ENCODE measurements around the gene SSH2.

Gene SSH2

GRCh38 chr17:29930409-29931010 is 482 bp upstream of the SSH2 start:
- peaks cover 14% of the 10 kb centered on the region for H3K4me1 ChIP-seq (ENCODE audit: control insufficient read depth, insufficient read depth, low read length)
- ChIA-PET POLR2A (interaction anchor here (0.5 to 2.6 kb wide), 32 partner anchors 9 to 636 kb away, joined by 3 to 19 read pairs (median 4); partner anchors contain the start of genes EFCAB5, NSRP1 and NUFIP2), CTCF (interaction anchor here (0.5 to 15.2 kb wide), 82 partner anchors 10 to 1086 kb away, joined by 3 to 361 read pairs (median 5); partner anchors contain the start of genes ABHD15, ANKRD13B and EFCAB5)
- peak overlapping the region; percentile 93 for H3K27ac ChIP-seq (ENCODE audit: extremely low read depth, low read depth, low read length)
- peak overlapping the region; percentile 96 for H3K4me3 ChIP-seq (ENCODE audit: low read depth, low read length)
- H3K9me3 ChIP-seq (ENCODE audit: control insufficient read depth, insufficient read depth, low read depth, low read length): no peaks in the 10 kb centered on the region
- 0 out of 2 replicates have a peak, but pooled peaks have one; percentile 45 for TF ChIP-seq YY1 (tag by site-specific recombination; IDR thresholded peaks at IDR 0.05)
- no peak for TF ChIP-seq KLF1 (tag by site-specific recombination; IDR thresholded peaks at IDR 0.05)
- TF ChIP-seq, protein P1, sequence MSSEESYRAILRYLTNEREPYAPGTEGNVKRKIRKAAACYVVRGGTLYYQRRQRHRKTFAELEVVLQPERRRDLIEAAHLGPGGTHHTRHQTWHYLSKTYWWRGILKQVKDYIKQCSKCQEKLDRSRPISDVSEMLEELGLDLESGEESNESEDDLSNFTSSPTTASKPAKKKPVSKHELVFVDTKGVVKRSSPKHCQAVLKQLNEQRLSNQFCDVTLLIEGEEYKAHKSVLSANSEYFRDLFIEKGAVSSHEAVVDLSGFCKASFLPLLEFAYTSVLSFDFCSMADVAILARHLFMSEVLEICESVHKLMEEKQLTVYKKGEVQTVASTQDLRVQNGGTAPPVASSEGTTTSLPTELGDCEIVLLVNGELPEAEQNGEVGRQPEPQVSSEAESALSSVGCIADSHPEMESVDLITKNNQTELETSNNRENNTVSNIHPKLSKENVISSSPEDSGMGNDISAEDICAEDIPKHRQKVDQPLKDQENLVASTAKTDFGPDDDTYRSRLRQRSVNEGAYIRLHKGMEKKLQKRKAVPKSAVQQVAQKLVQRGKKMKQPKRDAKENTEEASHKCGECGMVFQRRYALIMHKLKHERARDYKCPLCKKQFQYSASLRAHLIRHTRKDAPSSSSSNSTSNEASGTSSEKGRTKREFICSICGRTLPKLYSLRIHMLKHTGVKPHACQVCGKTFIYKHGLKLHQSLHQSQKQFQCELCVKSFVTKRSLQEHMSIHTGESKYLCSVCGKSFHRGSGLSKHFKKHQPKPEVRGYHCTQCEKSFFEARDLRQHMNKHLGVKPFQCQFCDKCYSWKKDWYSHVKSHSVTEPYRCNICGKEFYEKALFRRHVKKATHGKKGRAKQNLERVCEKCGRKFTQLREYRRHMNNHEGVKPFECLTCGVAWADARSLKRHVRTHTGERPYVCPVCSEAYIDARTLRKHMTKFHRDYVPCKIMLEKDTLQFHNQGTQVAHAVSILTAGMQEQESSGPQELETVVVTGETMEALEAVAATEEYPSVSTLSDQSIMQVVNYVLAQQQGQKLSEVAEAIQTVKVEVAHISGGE (tag by site-specific recombination; conservative IDR thresholded peaks at IDR 0.05; ENCODE audit: low read depth): no peak
- H3K36me3 ChIP-seq (ENCODE audit: control insufficient read depth in 2 of 2, insufficient read depth in 1 of 2, low read length in 2 of 2): no peaks in the 10 kb centered on the region

DNA sequence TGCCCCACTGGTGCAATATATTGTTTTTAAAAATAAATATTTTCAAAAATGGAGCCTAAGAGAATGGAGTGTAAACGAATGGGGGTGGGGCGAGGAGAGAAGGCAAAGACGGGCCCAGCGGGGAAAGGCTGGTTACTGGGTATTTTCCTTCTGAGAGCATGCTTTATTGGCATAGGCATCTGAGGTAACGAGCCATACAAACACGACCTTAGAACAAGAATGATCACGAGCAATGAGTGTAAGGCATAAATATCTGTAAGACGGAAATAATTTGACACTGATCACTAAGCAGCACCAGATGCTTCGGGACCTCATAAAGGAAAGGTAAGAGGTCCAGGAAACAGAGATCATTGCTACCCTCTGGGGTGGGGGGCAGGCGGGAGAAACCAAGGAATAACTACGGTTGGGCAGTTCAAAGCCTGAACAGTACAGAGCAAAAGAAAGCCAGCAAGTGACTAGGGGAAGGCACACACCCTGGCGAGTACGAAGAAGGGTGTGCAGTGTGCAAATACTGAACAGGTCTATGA is 959 bp downstream of the SSH2 start:
- Histone ChIP-seq H3K4me1 (ENCODE audit: control insufficient read depth, insufficient read depth, low read length) (peaks cover 17% of the 10 kb centered on the region), H3K27ac (ENCODE audit: extremely low read depth, low read depth, low read length) (peak overlapping the region; percentile 93), H3K9me3 (ENCODE audit: control insufficient read depth, insufficient read depth, low read depth, low read length) (no peaks in the 10 kb centered on the region), H3K4me3 (ENCODE audit: low read depth, low read length) (peak overlapping the region; percentile 96), H3K36me3 (ENCODE audit: control insufficient read depth in 2 of 2, insufficient read depth in 1 of 2, low read length in 2 of 2) (no peaks in the 10 kb centered on the region)
- CTCF ChIA-PET: interaction anchor here (0.6 to 15.2 kb wide), 10 partner anchors 9 to 950 kb away, joined by 3 to 361 read pairs (median 6); partner anchors contain the start of gene EFCAB5
- POLR2A ChIA-PET: interaction anchor here (1.4 to 2.6 kb wide), 4 partner anchors 17 to 337 kb away, joined by 5 to 8 read pairs (median 5); no protein-coding TSS in a partner anchor
- TF ChIP-seq ZNF157 (tag by site-specific recombination; IDR thresholded peaks at IDR 0.05) (no peak), ZFP41 (tag by site-specific recombination; IDR thresholded peaks at IDR 0.05; ENCODE audit: borderline replicate concordance) (no peak), ZEB2 (tag by site-specific recombination; IDR thresholded peaks at IDR 0.05) (0 out of 2 replicates have a peak, but pooled peaks have one; percentile 7), ZIC2 (tag by site-specific recombination; IDR thresholded peaks at IDR 0.05) (no peak), ZNF350 (tag by site-specific recombination; IDR thresholded peaks at IDR 0.05) (no peak), PRDM10 (tag by site-specific recombination; IDR thresholded peaks at IDR 0.05) (no peak; the same call in 1 of the 2 replicates), ZNF138 (tag by site-specific recombination; IDR thresholded peaks at IDR 0.05; ENCODE audit: borderline replicate concordance) (no peak), ZNF548 (tag by site-specific recombination; IDR thresholded peaks at IDR 0.05) (no peak), SETDB1 (IDR thresholded peaks at IDR 0.05; ENCODE audit: insufficient read length, low read length) (no peak), ZNF514 (tag by site-specific recombination; IDR thresholded peaks at IDR 0.05) (no peak), ZBTB1 (tag by site-specific recombination; IDR thresholded peaks at IDR 0.05) (no peak), ZSCAN30 (tag by site-specific recombination; IDR thresholded peaks at IDR 0.05) (peak; percentile 13; the same call in 1 of the 2 replicates), ZSCAN18 (tag by site-specific recombination; IDR thresholded peaks at IDR 0.05) (no peak), ZFP37 (tag by site-specific recombination; IDR thresholded peaks at IDR 0.05) (no peak), ZNF792 (tag by site-specific recombination; IDR thresholded peaks at IDR 0.05) (no peak), ZNF23 (tag by site-specific recombination; IDR thresholded peaks at IDR 0.05; ENCODE audit: borderline replicate concordance) (no peak), ZBTB49 (tag by site-specific recombination; IDR thresholded peaks at IDR 0.05; ENCODE audit: low read depth) (no peak), PRDM1 (tag by site-specific recombination; IDR thresholded peaks at IDR 0.05) (peak; percentile 43), ZNF747 (tag by site-specific recombination; IDR thresholded peaks at IDR 0.05) (no peak)

All from HEK293 (cell line).